ENCODE measurements around the gene TEAD4. TPM values are rescaled to one million over a fixed set of nuclear protein-coding genes. Genes with fewer than 3 reads are reported as not detected.

Gene TEAD4
- total and polyA plus RNA-seq, 2 donors (not counting 1 experiment from before 2014, with no cell fraction given): 6.3 to 14.3 TPM

GRCh38 chr12:3003357-3003992 is 44.3 kb downstream of the TEAD4 start:
- peaks cover under 1% of the 10 kb centered on the region for H3K4me1 ChIP-seq (ENCODE audit: control insufficient read depth, extremely low read depth, insufficient read depth, low read length)
- no peak for TF ChIP-seq EZH2 (IDR thresholded peaks at IDR 0.05; ENCODE audit: low read length, missing control alignments)
- TF ChIP-seq, protein P1, sequence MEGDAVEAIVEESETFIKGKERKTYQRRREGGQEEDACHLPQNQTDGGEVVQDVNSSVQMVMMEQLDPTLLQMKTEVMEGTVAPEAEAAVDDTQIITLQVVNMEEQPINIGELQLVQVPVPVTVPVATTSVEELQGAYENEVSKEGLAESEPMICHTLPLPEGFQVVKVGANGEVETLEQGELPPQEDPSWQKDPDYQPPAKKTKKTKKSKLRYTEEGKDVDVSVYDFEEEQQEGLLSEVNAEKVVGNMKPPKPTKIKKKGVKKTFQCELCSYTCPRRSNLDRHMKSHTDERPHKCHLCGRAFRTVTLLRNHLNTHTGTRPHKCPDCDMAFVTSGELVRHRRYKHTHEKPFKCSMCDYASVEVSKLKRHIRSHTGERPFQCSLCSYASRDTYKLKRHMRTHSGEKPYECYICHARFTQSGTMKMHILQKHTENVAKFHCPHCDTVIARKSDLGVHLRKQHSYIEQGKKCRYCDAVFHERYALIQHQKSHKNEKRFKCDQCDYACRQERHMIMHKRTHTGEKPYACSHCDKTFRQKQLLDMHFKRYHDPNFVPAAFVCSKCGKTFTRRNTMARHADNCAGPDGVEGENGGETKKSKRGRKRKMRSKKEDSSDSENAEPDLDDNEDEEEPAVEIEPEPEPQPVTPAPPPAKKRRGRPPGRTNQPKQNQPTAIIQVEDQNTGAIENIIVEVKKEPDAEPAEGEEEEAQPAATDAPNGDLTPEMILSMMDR (conservative IDR thresholded peaks at IDR 0.05 in 1 of 2, IDR thresholded peaks at IDR 0.05 in 1 of 2; ENCODE audit: low read depth in 1 of 2, low read length in 2 of 2): no peak
- no peaks in the 10 kb centered on the region for H3K27me3 ChIP-seq (ENCODE audit: control insufficient read depth, insufficient read depth, low read length)
- no peak overlapping the region for H3K9ac ChIP-seq (ENCODE audit: insufficient read depth, low read length)
- H3K9me3 ChIP-seq (ENCODE audit: control insufficient read depth, insufficient read depth, low read depth, low read length): no peaks in the 10 kb centered on the region
- no peak overlapping the region for H3K27ac ChIP-seq (ENCODE audit: insufficient read depth, low read length)
- no peak for DNase-seq (ENCODE audit: low read depth in 2 of 2)
- no peaks in the 10 kb centered on the region for H4K20me1 ChIP-seq (ENCODE audit: control insufficient read depth, extremely low read depth, insufficient read depth, low read length)
- H3K4me2 ChIP-seq (ENCODE audit: extremely low read depth, insufficient read depth, low read length): no peak overlapping the region
- H3K79me2 ChIP-seq (ENCODE audit: control insufficient read depth, insufficient read depth, low read length): no peaks in the 10 kb centered on the region
- peaks cover 3% of the 10 kb centered on the region for H3K36me3 ChIP-seq (ENCODE audit: control insufficient read depth, insufficient read depth, low read length)
- no peak overlapping the region for H3K4me3 ChIP-seq (replicated peaks in 1 of 4; ENCODE audit: control extremely low read depth in 1 of 4, insufficient read depth in 1 of 4, low read depth in 3 of 4, low read length in 4 of 4)
- H2AFZ ChIP-seq (ENCODE audit: low read length): no peak overlapping the region

DNA sequence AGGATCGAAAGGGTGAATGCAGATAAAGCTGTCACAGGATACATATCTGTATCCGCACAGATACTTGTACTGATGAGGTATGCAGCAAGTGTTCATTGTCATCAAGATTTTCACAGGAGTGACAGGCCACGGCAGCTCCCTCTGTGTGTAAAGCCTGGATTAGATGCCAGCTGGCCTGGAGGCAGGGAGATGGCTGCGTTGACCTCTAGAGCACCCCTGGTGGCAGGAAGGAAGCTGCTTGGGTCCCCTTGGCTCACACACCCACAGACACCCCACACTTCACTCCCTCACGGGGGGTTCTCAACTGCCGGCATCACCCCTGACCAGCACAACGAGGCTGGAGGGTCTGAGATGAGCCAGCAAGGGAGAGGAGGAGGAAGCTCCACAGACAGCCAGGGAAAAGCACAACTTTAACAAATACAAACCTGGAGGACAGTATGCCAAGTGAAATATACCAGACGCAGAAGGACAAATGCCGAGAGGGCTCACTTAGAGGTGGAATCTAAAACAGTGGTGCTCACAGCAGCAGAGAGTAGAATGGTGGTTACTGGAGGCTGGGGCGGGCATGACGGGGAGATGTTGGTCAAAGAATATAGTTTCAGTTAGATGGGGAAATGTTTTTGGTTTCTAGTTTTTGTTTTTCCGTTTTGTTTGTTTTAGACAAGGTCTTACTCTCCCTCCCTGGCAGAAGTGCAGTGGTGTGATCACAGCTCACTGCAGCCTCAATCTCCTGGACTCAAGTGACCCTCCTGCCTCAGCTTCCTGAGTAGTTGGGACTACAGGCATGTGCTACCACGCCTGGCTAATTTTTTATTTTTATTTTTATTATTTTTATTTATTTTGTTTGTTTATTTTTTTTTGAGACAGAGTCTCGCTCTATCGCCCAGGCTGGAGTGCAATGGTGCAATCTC is 45.7 kb downstream of the TEAD4 start:
- no peak for DNase-seq (ENCODE audit: low read depth in 2 of 2)
- H3K27ac ChIP-seq (ENCODE audit: insufficient read depth, low read length): no peak overlapping the region

DNA sequence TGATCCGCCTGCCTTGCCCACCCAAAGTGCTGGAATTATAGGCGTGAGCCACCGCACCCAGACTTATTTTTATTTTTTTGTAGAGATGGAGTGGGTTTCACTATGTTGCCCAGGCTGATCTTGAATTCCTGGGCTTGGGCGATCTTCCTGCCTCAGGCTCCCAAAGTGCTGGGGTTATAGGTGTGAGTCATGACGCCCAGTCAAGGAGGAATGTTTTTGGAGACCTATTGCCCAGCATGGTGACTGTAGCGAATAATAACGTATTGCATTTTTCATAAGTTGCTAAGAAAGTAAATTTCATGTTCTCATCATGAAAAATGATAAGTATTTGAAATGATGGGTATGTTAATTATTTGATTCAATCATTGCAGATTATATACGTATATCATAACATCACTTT is 46.5 kb downstream of the TEAD4 start:
- Histone ChIP-seq H3K27ac (ENCODE audit: insufficient read depth, low read length) (no peak overlapping the region), H3K4me3 (replicated peaks in 1 of 4; ENCODE audit: control extremely low read depth in 1 of 4, insufficient read depth in 1 of 4, low read depth in 3 of 4, low read length in 4 of 4) (no peak overlapping the region), H3K27me3 (ENCODE audit: control insufficient read depth, insufficient read depth, low read length) (no peaks in the 10 kb centered on the region), H4K20me1 (ENCODE audit: control insufficient read depth, extremely low read depth, insufficient read depth, low read length) (no peaks in the 10 kb centered on the region), H3K4me1 (ENCODE audit: control insufficient read depth, extremely low read depth, insufficient read depth, low read length) (no peaks in the 10 kb centered on the region), H2AFZ (ENCODE audit: low read length) (no peak overlapping the region), H3K9me3 (ENCODE audit: control insufficient read depth, insufficient read depth, low read depth, low read length) (no peaks in the 10 kb centered on the region), H3K36me3 (ENCODE audit: control insufficient read depth, insufficient read depth, low read length) (no peaks in the 10 kb centered on the region), H3K9ac (ENCODE audit: insufficient read depth, low read length) (no peak overlapping the region), H3K4me2 (ENCODE audit: extremely low read depth, insufficient read depth, low read length) (no peak overlapping the region), H3K79me2 (ENCODE audit: control insufficient read depth, insufficient read depth, low read length) (no peaks in the 10 kb centered on the region)
- TF ChIP-seq, protein P1 (conservative IDR thresholded peaks at IDR 0.05 in 1 of 2, IDR thresholded peaks at IDR 0.05 in 1 of 2; ENCODE audit: low read depth in 1 of 2, low read length in 2 of 2): no peak
- TF ChIP-seq EZH2 (IDR thresholded peaks at IDR 0.05; ENCODE audit: low read length, missing control alignments): no peak
- DNase-seq (ENCODE audit: low read depth in 2 of 2): peak in 1 of 2 donors; percentile 79

More for the DNA sequence above, 45.7 kb downstream of the TEAD4 start:
- Histone ChIP-seq H3K4me3 (replicated peaks in 1 of 4; ENCODE audit: control extremely low read depth in 1 of 4, insufficient read depth in 1 of 4, low read depth in 3 of 4, low read length in 4 of 4) (no peak overlapping the region), H3K27me3 (ENCODE audit: control insufficient read depth, insufficient read depth, low read length) (no peaks in the 10 kb centered on the region), H2AFZ (ENCODE audit: low read length) (no peak overlapping the region), H3K4me1 (ENCODE audit: control insufficient read depth, extremely low read depth, insufficient read depth, low read length) (no peaks in the 10 kb centered on the region), H3K36me3 (ENCODE audit: control insufficient read depth, insufficient read depth, low read length) (no peaks in the 10 kb centered on the region), H3K79me2 (ENCODE audit: control insufficient read depth, insufficient read depth, low read length) (no peaks in the 10 kb centered on the region), H3K9me3 (ENCODE audit: control insufficient read depth, insufficient read depth, low read depth, low read length) (no peaks in the 10 kb centered on the region), H3K4me2 (ENCODE audit: extremely low read depth, insufficient read depth, low read length) (no peak overlapping the region), H4K20me1 (ENCODE audit: control insufficient read depth, extremely low read depth, insufficient read depth, low read length) (no peaks in the 10 kb centered on the region), H3K9ac (ENCODE audit: insufficient read depth, low read length) (no peak overlapping the region)
- TF ChIP-seq, protein P1 (conservative IDR thresholded peaks at IDR 0.05 in 1 of 2, IDR thresholded peaks at IDR 0.05 in 1 of 2; ENCODE audit: low read depth in 1 of 2, low read length in 2 of 2): peak; percentile 5 to 26
- no peak for TF ChIP-seq EZH2 (IDR thresholded peaks at IDR 0.05; ENCODE audit: low read length, missing control alignments)
